GM12892 (cell line): Measurements from ENCODE around the gene PERP.

Experiments used
- POLR2A ChIP-seq: IDR thresholded peaks from 2 replicates; pipeline ENCODE4 v1.6.1; 2011; ENCODE audit warnings: low read depth, low read length, control low read depth
- POLR2AphosphoS5 ChIP-seq: IDR thresholded peaks from 2 replicates; pipeline ENCODE4 v1.6.1; 2011; ENCODE audit warnings: low read depth, low read length, control low read depth
- TAF1 ChIP-seq: IDR thresholded peaks from 2 replicates; pipeline ENCODE4 v1.6.1; 2011; ENCODE audit warnings: low read depth, mild to moderate bottlenecking, control low read depth, low read length, borderline replicate concordance

- TF ChIP-seq POLR2AphosphoS5 (no peak), POLR2A (no peak), TAF1 (no peak)
Measured at GRCh38 chr6:138093632-138094031, 13.6 kb downstream of the PERP start.
